DMS79 (cell line): ENCODE data around the gene HAVCR1.

Experiments
- DNase-seq: peaks from one replicate; lab custom pipeline; 2025; lab: John Stamatoyannopoulos, UW

Gene HAVCR1

GRCh38 chr5:156991714-156992113 lies 67.2 kb downstream of the HAVCR1 start:
- DNase-seq, result no peak

- DNase-seq, result no peak
Measured at GRCh38 chr5:156984064-156984463, 74.9 kb downstream of the HAVCR1 start.

GRCh38 chr5:156981481-156981880 lies 77.4 kb downstream of the HAVCR1 start:
- no peak for DNase-seq
